H1 (cell line): ENCODE measurements around the gene KDM5A. TPM values are rescaled to one million over a fixed set of nuclear protein-coding genes. Genes with fewer than 3 reads are reported as not detected.

Experiments used
- CTCF ChIA-PET: fragments of 300-600 bp; sonication (Branson Sonifier 250); formaldehyde crosslinking; loops from one replicate; lab custom pipeline; 2021; ENCODE audit not compliant: partially characterized antibody; lab: Charles Lee
- POLR2A ChIA-PET: fragments of 300-600 bp; sonication (Branson Sonifier 250); formaldehyde crosslinking; loops from one replicate; lab custom pipeline; 2021; ENCODE audit warnings: inconsistent platforms; ENCODE audit not compliant: partially characterized antibody; lab: Charles Lee
- DNase-seq, 2 experiments: peaks; one replicate each; pipeline versions ENCODE4 v3.0.0 to v3.0.0-alpha.2; 2010 to 2022; ENCODE audit warnings: low spot score in 2 of 2, low read depth in 1 of 2, mixed read lengths in 1 of 2
- FAIRE-seq: peaks from 2 replicates; lab custom pipeline; 2011; peaks lifted over from hg19 to GRCh38; lab: Jason Lieb, UNC
- H2AFZ ChIP-seq: 2 replicates; pipeline ENCODE4 v1.8.1; 2012; ENCODE audit warnings: low read length, inconsistent platforms
- H2AK5ac ChIP-seq: 2 replicates; pipeline ENCODE4 v1.6.1; 2013; ENCODE audit warnings: low read depth, low read length
- H2BK120ac ChIP-seq: replicated peaks from 2 replicates; pipeline ENCODE3; 2013; ENCODE audit warnings: low read depth, low read length, inconsistent platforms
- H2BK12ac ChIP-seq: 2 replicates; pipeline ENCODE4 v1.6.1; 2013; ENCODE audit warnings: low read depth, low read length
- H2BK15ac ChIP-seq: 2 replicates; pipeline ENCODE4 v1.6.1; 2013; ENCODE audit warnings: low read length
- H2BK20ac ChIP-seq: 2 replicates; pipeline ENCODE4 v1.6.1; 2013; ENCODE audit warnings: low read length
- H2BK5ac ChIP-seq: 2 replicates; pipeline ENCODE4 v1.6.1; 2013; ENCODE audit warnings: low read depth, low read length
- H3K14ac ChIP-seq: 2 replicates; pipeline ENCODE4 v1.6.1; 2013; ENCODE audit warnings: inconsistent platforms; ENCODE audit not compliant: insufficient read length
- H3K18ac ChIP-seq: 2 replicates; pipeline ENCODE4 v1.6.1; 2013; ENCODE audit warnings: low read length; ENCODE audit errors: extremely low read depth
- H3K23ac ChIP-seq: 2 replicates; pipeline ENCODE4 v1.6.1; 2013; ENCODE audit warnings: inconsistent platforms; ENCODE audit not compliant: insufficient read length
- H3K23me2 ChIP-seq: 2 replicates; pipeline ENCODE4 v1.6.1; 2013; ENCODE audit warnings: low read depth, low read length
- H3K27ac ChIP-seq: 2 replicates; pipeline ENCODE4 v1.6.1; 2011; ENCODE audit warnings: low read depth, low read length, inconsistent platforms
- H3K27me3 ChIP-seq, 4 experiments: replicated peaks in 1 of 4; 1 replicate in 1 of 4; 2 replicates in 3 of 4; pipeline versions ENCODE4 v1.6.1 to v1.8.1; 2011 to 2013; ENCODE audit warnings: low read length in 3 of 4, mild to moderate bottlenecking in 3 of 4, inconsistent platforms in 2 of 4, mixed read lengths in 2 of 4, moderate library complexity in 1 of 4; ENCODE audit not compliant: control insufficient read depth in 3 of 4, insufficient read depth in 3 of 4; ENCODE audit errors: extremely low read depth in 1 of 4
- H3K36me3 ChIP-seq, 4 experiments: 2 replicates each; pipeline versions ENCODE4 v1.6.1 to v1.8.1; 2011 to 2013; ENCODE audit warnings: mild to moderate bottlenecking in 4 of 4, low read length in 3 of 4, moderate library complexity in 2 of 4, control low read depth in 1 of 4, inconsistent platforms in 1 of 4; ENCODE audit not compliant: insufficient read depth in 4 of 4, control insufficient read depth in 2 of 4
- H3K4ac ChIP-seq: replicated peaks from 2 replicates; pipeline ENCODE3; 2013; ENCODE audit warnings: low read length, low read depth, mixed read lengths, inconsistent platforms; ENCODE audit not compliant: insufficient read length
- H3K4me1 ChIP-seq, 4 experiments: replicated peaks in 1 of 4; 1 replicate in 1 of 4; 2 replicates in 3 of 4; pipeline versions ENCODE4 v1.6.1 to v1.8.1; 2011 to 2013; ENCODE audit warnings: low read length in 3 of 4, inconsistent platforms in 2 of 4, mixed read lengths in 1 of 4; ENCODE audit not compliant: insufficient read depth in 4 of 4, control insufficient read depth in 3 of 4
- H3K4me2 ChIP-seq, 2 experiments: 2 replicates each; pipeline versions ENCODE4 v1.6.1 to v1.8.1; 2011 to 2013; ENCODE audit warnings: low read depth in 2 of 2, low read length in 2 of 2, control low read depth in 1 of 2, inconsistent platforms in 1 of 2, mild to moderate bottlenecking in 1 of 2; ENCODE audit not compliant: insufficient read depth in 1 of 2
- H3K4me3 ChIP-seq, 4 experiments: fragments of 200-600, 300-600 bp in 1 of 4; sonication (generic), shearing (Covaris generic), sonication (Bioruptor Twin) in 1 of 4; 2 replicates each; pipeline versions ENCODE4 v1.5.1 to v1.8.1; 2011 to 2016; ENCODE audit warnings: low read length in 4 of 4, low read depth in 3 of 4, control low read depth in 2 of 4, inconsistent platforms in 2 of 4, mild to moderate bottlenecking in 2 of 4, mixed read lengths in 1 of 4, moderate library complexity in 1 of 4; ENCODE audit not compliant: insufficient read depth in 2 of 4; ENCODE audit errors: extremely low read depth in 1 of 4
- H3K56ac ChIP-seq: replicated peaks from 2 replicates; pipeline ENCODE3; 2013; ENCODE audit warnings: low read depth, mild to moderate bottlenecking, mixed read lengths, low read length, inconsistent platforms; ENCODE audit not compliant: insufficient read length
- H3K79me1 ChIP-seq: 2 replicates; pipeline ENCODE4 v1.6.1; 2013; ENCODE audit warnings: low read depth, low read length, control low read depth
- H3K79me2 ChIP-seq, 2 experiments: 2 replicates each; pipeline versions ENCODE4 v1.6.1 to v1.8.1; 2012 to 2013; ENCODE audit warnings: low read length in 2 of 2, mild to moderate bottlenecking in 2 of 2, inconsistent platforms in 1 of 2; ENCODE audit not compliant: insufficient read depth in 2 of 2, control insufficient read depth in 1 of 2
- H3K9ac ChIP-seq, 4 experiments: replicated peaks in 1 of 4; 1 replicate in 1 of 4; 2 replicates in 3 of 4; pipeline versions ENCODE4 v1.6.1 to v1.8.1; 2011 to 2013; ENCODE audit warnings: low read depth in 3 of 4, low read length in 3 of 4, control low read depth in 2 of 4, mild to moderate bottlenecking in 2 of 4, moderate library complexity in 2 of 4, inconsistent platforms in 1 of 4; ENCODE audit errors: extremely low read depth in 1 of 4
- H3K9me3 ChIP-seq, 2 experiments: 2 replicates each; pipeline versions ENCODE4 v1.6.1 to v1.8.1; 2012 to 2013; ENCODE audit warnings: mild to moderate bottlenecking in 2 of 2, moderate library complexity in 2 of 2, control low read depth in 1 of 2, inconsistent platforms in 1 of 2, low read depth in 1 of 2, low read length in 1 of 2, mixed read lengths in 1 of 2; ENCODE audit not compliant: insufficient read depth in 2 of 2
- H4K20me1 ChIP-seq, 2 experiments: replicated peaks in 1 of 2; 2 replicates each; pipeline versions ENCODE3 to v1.8.1; 2011 to 2013; ENCODE audit warnings: inconsistent platforms in 2 of 2, low read length in 2 of 2, mild to moderate bottlenecking in 1 of 2; ENCODE audit not compliant: insufficient read depth in 2 of 2, control insufficient read depth in 1 of 2
- H4K5ac ChIP-seq: 2 replicates; pipeline ENCODE4 v1.6.1; 2013; ENCODE audit warnings: low read length, low read depth, mixed read lengths, inconsistent platforms; ENCODE audit not compliant: insufficient read length
- H4K8ac ChIP-seq: 2 replicates; pipeline ENCODE4 v1.8.0; 2013; ENCODE audit warnings: mild to moderate bottlenecking, moderate library complexity, low read length, inconsistent platforms; ENCODE audit not compliant: insufficient read depth; ENCODE audit errors: extremely low read depth
- H4K91ac ChIP-seq: replicated peaks from 2 replicates; pipeline ENCODE3; 2013; ENCODE audit warnings: low read length, mixed read lengths, inconsistent platforms; ENCODE audit not compliant: insufficient read length
- CTCF ChIP-seq, 3 experiments: IDR thresholded peaks; 1 replicate in 2 of 3; 2 replicates in 1 of 3; pipeline versions ENCODE4 v1.5.1 to v1.6.1; 2011; ENCODE audit warnings: low read length in 3 of 3, mild to moderate bottlenecking in 3 of 3, inconsistent platforms in 2 of 3, low read depth in 1 of 3, moderate library complexity in 1 of 3; ENCODE audit not compliant: insufficient read depth in 1 of 3; ENCODE audit errors: control extremely low read depth in 1 of 3
- HDAC6 ChIP-seq: IDR thresholded peaks from one replicate; pipeline ENCODE4 v1.7.1; 2012; ENCODE audit warnings: low read depth, mild to moderate bottlenecking, inconsistent platforms, low read length, moderate library complexity
- NANOG ChIP-seq: IDR thresholded peaks from 2 replicates; pipeline ENCODE4 v1.6.1; 2011; ENCODE audit warnings: low read length, low read depth, mild to moderate bottlenecking, inconsistent platforms; ENCODE audit not compliant: insufficient read depth, poor library complexity, severe bottlenecking
- TAF7 ChIP-seq: optimal IDR thresholded peaks from 2 replicates; pipeline ENCODE3; 2011; ENCODE audit warnings: low read depth, mild to moderate bottlenecking, inconsistent platforms, low read length, moderate library complexity, borderline replicate concordance
- TCF12 ChIP-seq: IDR thresholded peaks from 2 replicates; pipeline ENCODE4 v1.6.1; 2011; ENCODE audit warnings: low read depth, mild to moderate bottlenecking, low read length
- ZNF274 ChIP-seq: IDR thresholded peaks from 2 replicates; pipeline ENCODE4 v1.7.0; 2012; ENCODE audit warnings: low read length, borderline replicate concordance; ENCODE audit errors: extremely low read depth
- WGBS, 2 experiments: shearing (Covaris generic) in 1 of 2; methylation state at CpG; one replicate each; pipeline versions ENCODE4 v1.1.6 to v1.1.7; 2013 to 2015; ENCODE audit warnings: low lambda C conversion rate in 2 of 2, mixed read lengths in 2 of 2, inconsistent platforms in 1 of 2, low coverage in 1 of 2, missing lambda C conversion rate in 1 of 2; ENCODE audit not compliant: insufficient replicate concordance in 2 of 2, insufficient coverage in 1 of 2, insufficient read length in 1 of 2; ENCODE audit errors: extremely low coverage in 1 of 2, missing lambda C conversion rate in 1 of 2; 5-methylcytosine and 5-hydroxymethylcytosine counted together
- polyA plus RNA-seq, 7 experiments: library from polyadenylated mRNA; depleted of rRNA in 3 of 7; stranded (reverse) in 5 of 7; unstranded in 2 of 7; fragments of >200 nt in 5 of 7; fragments of 200-250 nt in 2 of 7; gene quantifications; 1 replicate in 5 of 7; 2 replicates in 1 of 7; 4 replicates in 1 of 7; pipeline versions ENCODE4 v1.2.1 to v1.2.3, GENCODE V29; 2011 to 2013; ENCODE audit warnings: missing spikeins in 2 of 7, mixed read lengths in 2 of 7
- total RNA-seq: library from RNA; stranded (reverse); fragmentation: NEBNext Ultra II Directional; extraction: Animal tissue kit (Norgen Biotek cat#: 25700); gene quantifications from 2 replicates; pipeline ENCODE4 v1.2.1, GENCODE V29; 2021

KDM5A gene
- total and polyA plus RNA-seq, 2 of the 8 experiments (the other 6 are each of a cell fraction or from before 2014, with no cell fraction given): 6.3 to 36.9 TPM

GRCh38 chr12:254039-254438 is 135.1 kb downstream of the KDM5A start:
- H3K14ac ChIP-seq: no peak overlapping the region
- no peak overlapping the region for H3K4ac ChIP-seq
- H4K91ac ChIP-seq: no peak overlapping the region
- H3K4me3 ChIP-seq: no peak overlapping the region
- no peaks in the 10 kb centered on the region for H4K20me1 ChIP-seq
- H3K79me2 ChIP-seq: no peaks in the 10 kb centered on the region
- no peak overlapping the region for H3K56ac ChIP-seq
- H3K9me3 ChIP-seq: no peaks in the 10 kb centered on the region
- WGBS, 2 experiments: 76 to 100% methylated on average over 1 to 10 of the region's 10 CpGs
- no peak overlapping the region for H2BK15ac ChIP-seq
- no peaks in the 10 kb centered on the region for H3K79me1 ChIP-seq
- H3K9ac ChIP-seq: no peak overlapping the region
- H3K18ac ChIP-seq: no peak overlapping the region
- no peak overlapping the region for H3K4me2 ChIP-seq
- TF ChIP-seq ZNF274: no peak
- TF ChIP-seq TAF7: no peak
- no peak for TF ChIP-seq TCF12
- TF ChIP-seq NANOG: no peak
- peak in 1 of 3 experiments; percentile 9; a peak in 1 of 4 replicates for TF ChIP-seq CTCF (IDR thresholded peaks at IDR 0.05; ENCODE audit: control extremely low read depth in 1 of 3, insufficient read depth in 1 of 3, low read depth in 1 of 3, low read length in 3 of 3)
- no peak for TF ChIP-seq HDAC6
- no peak overlapping the region for H3K23ac ChIP-seq
- no peak overlapping the region for H3K27ac ChIP-seq
- no peak overlapping the region for H2AFZ ChIP-seq
- no peak overlapping the region for H4K5ac ChIP-seq
- H3K36me3 ChIP-seq: no peaks in the 10 kb centered on the region
- no peak overlapping the region for H2AK5ac ChIP-seq
- DNase-seq: peak in 1 of 2 experiments; percentile 48
- no peak for FAIRE-seq
- ChIA-PET POLR2A (no interaction called here), CTCF (interaction anchor here (1.3 to 3.5 kb wide), 3 partner anchors 21 to 34 kb away, joined by 4 to 21 read pairs (median 7); no protein-coding TSS in a partner anchor)
- H2BK5ac ChIP-seq: no peak overlapping the region
- no peaks in the 10 kb centered on the region for H3K4me1 ChIP-seq
- no peak overlapping the region for H2BK20ac ChIP-seq
- 0 out of 7 replicates have a peak, but pooled peaks cover 0 to 5% (median 0%) of the 10 kb centered on the region in 4 experiments for H3K27me3 ChIP-seq
- no peak overlapping the region for H4K8ac ChIP-seq
- no peak overlapping the region for H2BK12ac ChIP-seq
- no peak overlapping the region for H2BK120ac ChIP-seq
- H3K23me2 ChIP-seq: no peaks in the 10 kb centered on the region
